Stomach (tissue), 9 donors: ENCODE data around the gene ELMOD3. TPM values are rescaled to one million over a fixed set of nuclear protein-coding genes. Genes with fewer than 3 reads are reported as not detected.
A peak's percentile ranks its signal among the peaks of the same experiment; 100 is the strongest.
"Not testable (repeated sequence)": the region's sequence is repeated elsewhere in the genome, so short reads cannot be mapped to it uniquely, and the experiment has no call there.

ENCODE experiments used
- DNase-seq, 2 donors: peaks; one replicate each; pipeline versions ENCODE4 v3.0.0 to v3.0.0-alpha.2; 2013 to 2019
- H3K27ac ChIP-seq, 5 donors: fragments of 200-600 bp in 4 of 5; sonication (generic) in 4 of 5; one replicate each; pipeline ENCODE4 v1.5.1; 2013 to 2019; ENCODE audit warnings: mild to moderate bottlenecking in 1 of 5, moderate library complexity in 1 of 5
- H3K27me3 ChIP-seq, 3 donors: fragments of 200-600 bp; sonication (generic); one replicate each; pipeline ENCODE4 v1.5.1; 2017 to 2019; ENCODE audit warnings: mixed run types in 1 of 3
- H3K36me3 ChIP-seq, 4 donors: fragments of 200-600 bp; sonication (generic); 1 replicate in 3 of 4; 2 replicates in 1 of 4; pipeline ENCODE4 v1.5.1; 2016 to 2019
- H3K4me1 ChIP-seq, 4 donors: fragments of 200-600 bp; sonication (generic); one replicate each; pipeline ENCODE4 v1.5.1; 2016 to 2019
- H3K4me3 ChIP-seq, 4 donors: fragments of 200-600 bp; sonication (generic) in 3 of 4; one replicate each; pipeline ENCODE4 v1.5.1; 2016 to 2019; ENCODE audit warnings: mild to moderate bottlenecking in 1 of 4
- H3K9me3 ChIP-seq, 4 donors: fragments of 200-600 bp; sonication (generic); one replicate each; pipeline ENCODE4 v1.5.1; 2016 to 2019
- CTCF ChIP-seq, 7 experiments: fragments of 450-650 bp in 4 of 7; fragments of 200-600 bp in 3 of 7; sonication (generic) in 3 of 7; IDR thresholded peaks; one replicate each; pipeline ENCODE4 v1.5.1; 2016 to 2019; ENCODE audit warnings: antibody characterized with exemption in 7 of 7, control low read depth in 2 of 7, mild to moderate bottlenecking in 1 of 7
- EP300 ChIP-seq: sonication (generic); formaldehyde crosslinking; IDR thresholded peaks from one replicate; pipeline ENCODE4 v1.6.1; 2017; ENCODE audit warnings: antibody characterized with exemption
- POLR2A ChIP-seq, 4 donors: fragments of 450-650 bp; IDR thresholded peaks; one replicate each; pipeline ENCODE4 v1.6.1; 2016; ENCODE audit warnings: antibody characterized with exemption in 4 of 4, control low read depth in 2 of 4, mild to moderate bottlenecking in 1 of 4, moderate library complexity in 1 of 4
- POLR2AphosphoS5 ChIP-seq, 3 donors: sonication (generic); formaldehyde crosslinking; IDR thresholded peaks; one replicate each; pipeline ENCODE4 v1.6.1; 2016; ENCODE audit warnings: antibody characterized with exemption in 3 of 3
- WGBS, 5 donors: extraction: QIAGEN DNeasy Blood & Tissue Kit in 3 of 5; methylation state at CpG; one replicate each; pipeline versions ENCODE4 v1.1.5 to v1.1.7; 2013 to 2018; 5-methylcytosine and 5-hydroxymethylcytosine counted together
- intact Hi-C: fragments of 100-400 bp; cut with DNase I; formaldehyde crosslinking; loops from one replicate; pipeline ENCODE4 v1.15.1; 2023; ENCODE audit warnings: low total_unique reads
- polyA plus RNA-seq, 3 donors: library from polyadenylated mRNA; stranded (reverse); fragments of 200-250 nt; gene quantifications; one replicate each; pipeline ENCODE4 v1.2.3, GENCODE V29; 2013
- total RNA-seq, 5 donors: library from RNA; depleted of rRNA; stranded (reverse); fragments of >200 nt; gene quantifications; one replicate each; pipeline versions ENCODE4 v1.1.0 to v1.2.3, GENCODE V29; 2014 to 2016
- donor health status: healthy with polysubstance abuse.
- donor health status: Bipolar disorder and iron deficiency.
- donor health status: healthy.

Gene ELMOD3
- total and polyA plus RNA-seq, 8 donors, result 13.4 to 43.8 (median 19.3) TPM

GRCh38 chr2:85314884-85315242 is 39.7 kb upstream of the ELMOD3 start:
- peak overlapping the region in 1 of 5 donors; percentile 66 for H3K27ac ChIP-seq
- H3K4me1 ChIP-seq, result peaks cover 4 to 32% (median 18%) of the 10 kb centered on the region in 4 donors
- H3K9me3 ChIP-seq, result no peaks in the 10 kb centered on the region
- no peak for TF ChIP-seq POLR2AphosphoS5 (IDR thresholded peaks at IDR 0.05)
- TF ChIP-seq EP300, result no peak
- no peak for TF ChIP-seq CTCF (IDR thresholded peaks at IDR 0.05)
- TF ChIP-seq POLR2A (IDR thresholded peaks at IDR 0.05), result no peak
- H3K27me3 ChIP-seq, result no peaks in the 10 kb centered on the region
- WGBS, 5 donors, result 56 to 74% (median 60%) methylated on average over 8 to 10 of the region's 10 CpGs
- DNase-seq, result peak in 1 of 2 donors; percentile 32
- H3K36me3 ChIP-seq, result peaks cover 20 to 67% (median 63%) of the 10 kb centered on the region in 4 donors
- H3K4me3 ChIP-seq, result no peak overlapping the region
- intact Hi-C loops, result no loop called here

GRCh38 chr2:85315921-85316320 is 38.6 kb upstream of the ELMOD3 start:
- peaks cover 30 to 77% (median 73%) of the 10 kb centered on the region in 4 donors for H3K36me3 ChIP-seq
- DNase-seq, H3K9me3 ChIP-seq, H3K4me3 ChIP-seq, H3K27ac ChIP-seq, H3K27me3 ChIP-seq, intact Hi-C loops: not testable (repeated sequence)
- peaks cover 0 to 36% (median 14%) of the 10 kb centered on the region in 4 donors for H3K4me1 ChIP-seq
- WGBS, 5 donors, result 50 to 83% methylated on average over 2 to 5 of the region's 5 CpGs; no CpG with 5 or more reads in 3 of the 5 donors

- peak in 1 of 2 donors; percentile 37 for DNase-seq
- WGBS, 5 donors, result 60 to 78% (median 73%) methylated on average over 11 of the region's 11 CpGs
- Histone ChIP-seq H3K4me1 (peaks cover 5 to 61% (median 35%) of the 10 kb centered on the region in 4 donors), H3K9me3 (no peaks in the 10 kb centered on the region), H3K4me3 (no peak overlapping the region), H3K27me3 (no peaks in the 10 kb centered on the region), H3K36me3 (peaks cover 53 to 99% (median 96%) of the 10 kb centered on the region in 4 donors), H3K27ac (no peak overlapping the region)
- intact Hi-C loops, result no loop called here
- TF ChIP-seq POLR2AphosphoS5 (IDR thresholded peaks at IDR 0.05) (no peak), CTCF (IDR thresholded peaks at IDR 0.05) (no peak), POLR2A (IDR thresholded peaks at IDR 0.05) (no peak)
Observed at GRCh38 chr2:85318222-85319074, 36.1 kb upstream of the ELMOD3 start.

- Histone ChIP-seq H3K9me3 (no peaks in the 10 kb centered on the region), H3K36me3 (peaks cover 66 to 100% (median 97%) of the 10 kb centered on the region in 4 donors), H3K27me3 (no peaks in the 10 kb centered on the region), H3K4me1 (peaks cover 17 to 68% (median 43%) of the 10 kb centered on the region in 4 donors), H3K27ac (no peak overlapping the region), H3K4me3 (no peak overlapping the region)
- TF ChIP-seq POLR2A (IDR thresholded peaks at IDR 0.05) (no peak), EP300 (no peak), POLR2AphosphoS5 (IDR thresholded peaks at IDR 0.05) (no peak), CTCF (IDR thresholded peaks at IDR 0.05) (no peak)
- intact Hi-C loops, result no loop called here
- DNase-seq, result no peak
- 84 to 98% (median 88%) methylated on average over 4 of the region's 4 CpGs for WGBS, 5 donors
Observed at GRCh38 chr2:85319796-85320195, 34.8 kb upstream of the ELMOD3 start.
